ENCODE data around the gene ADH6.

DNA sequence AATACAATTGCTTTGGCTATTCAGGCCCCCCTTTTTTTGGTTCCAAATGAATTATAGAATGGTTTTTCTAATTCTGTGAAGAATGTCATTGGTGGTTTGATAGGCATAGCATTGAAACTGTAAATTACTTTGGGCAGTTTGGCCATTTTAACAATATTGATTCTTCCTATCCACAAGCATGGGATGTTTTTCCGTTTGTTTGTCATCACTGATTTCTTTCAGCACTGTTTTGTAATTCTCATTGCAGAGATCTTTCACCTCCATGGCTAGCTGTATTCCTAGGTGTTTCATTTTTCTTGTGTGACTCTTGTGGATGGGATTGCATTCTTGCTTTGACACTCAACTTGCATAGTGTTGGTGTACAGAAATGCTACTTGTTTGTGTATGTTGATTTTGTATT, 33.0 kb downstream of the ADH6 start:
- TF ChIP-seq, protein P1, sequence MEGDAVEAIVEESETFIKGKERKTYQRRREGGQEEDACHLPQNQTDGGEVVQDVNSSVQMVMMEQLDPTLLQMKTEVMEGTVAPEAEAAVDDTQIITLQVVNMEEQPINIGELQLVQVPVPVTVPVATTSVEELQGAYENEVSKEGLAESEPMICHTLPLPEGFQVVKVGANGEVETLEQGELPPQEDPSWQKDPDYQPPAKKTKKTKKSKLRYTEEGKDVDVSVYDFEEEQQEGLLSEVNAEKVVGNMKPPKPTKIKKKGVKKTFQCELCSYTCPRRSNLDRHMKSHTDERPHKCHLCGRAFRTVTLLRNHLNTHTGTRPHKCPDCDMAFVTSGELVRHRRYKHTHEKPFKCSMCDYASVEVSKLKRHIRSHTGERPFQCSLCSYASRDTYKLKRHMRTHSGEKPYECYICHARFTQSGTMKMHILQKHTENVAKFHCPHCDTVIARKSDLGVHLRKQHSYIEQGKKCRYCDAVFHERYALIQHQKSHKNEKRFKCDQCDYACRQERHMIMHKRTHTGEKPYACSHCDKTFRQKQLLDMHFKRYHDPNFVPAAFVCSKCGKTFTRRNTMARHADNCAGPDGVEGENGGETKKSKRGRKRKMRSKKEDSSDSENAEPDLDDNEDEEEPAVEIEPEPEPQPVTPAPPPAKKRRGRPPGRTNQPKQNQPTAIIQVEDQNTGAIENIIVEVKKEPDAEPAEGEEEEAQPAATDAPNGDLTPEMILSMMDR (IDR thresholded peaks at IDR 0.05) = no peak
- TF ChIP-seq POLR2A (IDR thresholded peaks at IDR 0.05) (no peak), POLR2AphosphoS5 (IDR thresholded peaks at IDR 0.05) (no peak)
